GM12891 (cell line): Measurements from ENCODE around the gene TPO.

ENCODE experiments used
- PAX5 ChIP-seq: IDR thresholded peaks from 2 replicates; pipeline ENCODE4 v1.6.1; 2011; ENCODE audit warnings: low read length, moderate library complexity, mild to moderate bottlenecking; ENCODE audit not compliant: insufficient read depth, severe bottlenecking
- POLR2A ChIP-seq: IDR thresholded peaks from 2 replicates; pipeline ENCODE4 v1.6.1; 2011; ENCODE audit warnings: low read depth, low read length, control low read depth
- POLR2AphosphoS5 ChIP-seq: IDR thresholded peaks from 2 replicates; pipeline ENCODE4 v1.6.1; 2011; ENCODE audit warnings: low read depth, low read length, control low read depth
- TAF1 ChIP-seq: IDR thresholded peaks from 2 replicates; pipeline ENCODE4 v1.6.1; 2011; ENCODE audit warnings: low read depth, low read length, control low read depth

GRCh38 chr2:1501991-1502390 lies 88.7 kb downstream of the TPO start:
- TF ChIP-seq POLR2A (no peak), TAF1 (no peak), POLR2AphosphoS5 (no peak), PAX5 (no peak)
